Neuronal stem cell (in vitro differentiated cells): ENCODE data around the gene DHX40.
A peak's percentile ranks its signal among the peaks of the same experiment; 100 is the strongest.
"Not testable (repeated sequence)": the region's sequence is repeated elsewhere in the genome, so short reads cannot be mapped to it uniquely, and the experiment has no call there.

Experiments
- DNase-seq: peaks from one replicate; pipeline ENCODE4 v3.0.0-alpha.2; 2013; ENCODE audit warnings: low spot score
- H2AFZ ChIP-seq: one replicate; pipeline ENCODE4 v1.6.1; 2013; ENCODE audit warnings: mild to moderate bottlenecking, low read length, inconsistent platforms
- H2AK5ac ChIP-seq: 2 replicates; pipeline ENCODE4 v1.6.1; 2013; ENCODE audit warnings: low read depth, mild to moderate bottlenecking, inconsistent platforms, low read length, moderate library complexity, mixed read lengths
- H2BK120ac ChIP-seq: 2 replicates; pipeline ENCODE4 v1.6.1; 2013; ENCODE audit warnings: low read depth, mild to moderate bottlenecking, inconsistent platforms, low read length, moderate library complexity, mixed read lengths
- H2BK12ac ChIP-seq: one replicate; pipeline ENCODE4 v1.6.1; 2013; ENCODE audit warnings: low read length, inconsistent platforms
- H2BK15ac ChIP-seq: 2 replicates; pipeline ENCODE4 v1.6.1; 2013; ENCODE audit warnings: mild to moderate bottlenecking, low read length, inconsistent platforms, mixed read lengths
- H2BK5ac ChIP-seq: one replicate; pipeline ENCODE4 v1.6.1; 2013; ENCODE audit warnings: inconsistent platforms, mild to moderate bottlenecking, low read length, moderate library complexity
- H3K14ac ChIP-seq: one replicate; pipeline ENCODE4 v1.6.1; 2013; ENCODE audit warnings: low read length, inconsistent platforms
- H3K18ac ChIP-seq: 2 replicates; pipeline ENCODE4 v1.6.1; 2013; ENCODE audit warnings: low read length, inconsistent platforms
- H3K23ac ChIP-seq: 2 replicates; pipeline ENCODE4 v1.6.1; 2013; ENCODE audit warnings: low read depth, mild to moderate bottlenecking, mixed read lengths, low read length, inconsistent platforms; ENCODE audit not compliant: poor library complexity
- H3K27ac ChIP-seq: replicated peaks from 3 replicates; pipeline ENCODE4 v1.5.1; 2013; ENCODE audit warnings: low read length, inconsistent platforms
- H3K27me3 ChIP-seq, 3 experiments: 2 replicates each; pipeline ENCODE4 v1.6.1; 2013; ENCODE audit warnings: low read length in 3 of 3, mild to moderate bottlenecking in 2 of 3, inconsistent platforms in 1 of 3, low read depth in 1 of 3, mixed read lengths in 1 of 3, moderate library complexity in 1 of 3; ENCODE audit not compliant: control insufficient read depth in 3 of 3, insufficient read depth in 3 of 3
- H3K36me3 ChIP-seq, 2 donors: replicated peaks in 1 of 2; 2 replicates each; pipeline ENCODE4 v1.6.1; 2013; ENCODE audit warnings: low read length in 2 of 2; ENCODE audit not compliant: control insufficient read depth in 2 of 2, insufficient read depth in 2 of 2
- H3K4ac ChIP-seq: 2 replicates; pipeline ENCODE4 v1.6.1; 2013; ENCODE audit warnings: inconsistent platforms, mild to moderate bottlenecking, low read length, moderate library complexity
- H3K4me1 ChIP-seq, 2 donors: 1 replicate in 1 of 2; 2 replicates in 1 of 2; pipeline ENCODE4 v1.6.1; 2013; ENCODE audit warnings: low read length in 2 of 2, low read depth in 1 of 2; ENCODE audit not compliant: control insufficient read depth in 2 of 2, insufficient read depth in 1 of 2
- H3K4me2 ChIP-seq: one replicate; pipeline ENCODE4 v1.6.1; 2013; ENCODE audit warnings: mild to moderate bottlenecking, low read length, inconsistent platforms; ENCODE audit not compliant: insufficient read depth, poor library complexity, severe bottlenecking
- H3K4me3 ChIP-seq, 2 donors: 2 replicates each; pipeline ENCODE4 v1.5.1; 2013; ENCODE audit warnings: low read length in 2 of 2, mild to moderate bottlenecking in 2 of 2, inconsistent platforms in 1 of 2, moderate library complexity in 1 of 2
- H3K79me1 ChIP-seq: one replicate; pipeline ENCODE4 v1.6.1; 2013; ENCODE audit warnings: low read depth, mild to moderate bottlenecking, inconsistent platforms, low read length, moderate library complexity
- H3K9ac ChIP-seq: one replicate; pipeline ENCODE4 v1.6.1; 2013; ENCODE audit warnings: mild to moderate bottlenecking, low read depth, low read length, inconsistent platforms; ENCODE audit not compliant: poor library complexity
- H3K9me3 ChIP-seq, 2 donors: replicated peaks in 1 of 2; 2 replicates each; pipeline versions ENCODE3 to v1.6.1; 2013; ENCODE audit warnings: low read length in 2 of 2, mild to moderate bottlenecking in 2 of 2, inconsistent platforms in 1 of 2, low read depth in 1 of 2, mixed read lengths in 1 of 2, moderate library complexity in 1 of 2; ENCODE audit not compliant: control insufficient read depth in 2 of 2, insufficient read depth in 1 of 2
- H4K8ac ChIP-seq: one replicate; pipeline ENCODE4 v1.6.1; 2013; ENCODE audit warnings: low read depth, mild to moderate bottlenecking, inconsistent platforms, low read length, moderate library complexity
- H4K91ac ChIP-seq: one replicate; pipeline ENCODE4 v1.6.1; 2013; ENCODE audit warnings: low read length, low read depth, mild to moderate bottlenecking, inconsistent platforms; ENCODE audit not compliant: poor library complexity
- WGBS, 2 donors: extraction: QIAGEN DNeasy Blood & Tissue Kit; methylation state at CpG; one replicate each; pipeline ENCODE4 v1.1.7; 2013; ENCODE audit warnings: missing lambda C conversion rate in 2 of 2, mixed read lengths in 1 of 2; ENCODE audit not compliant: insufficient read length in 2 of 2, insufficient replicate concordance in 1 of 2; ENCODE audit errors: extremely low coverage in 2 of 2; 5-methylcytosine and 5-hydroxymethylcytosine counted together

Gene DHX40

GRCh38 chr17:59520251-59520650, 45.2 kb upstream of the DHX40 start:
- Histone ChIP-seq H3K18ac (no peak overlapping the region), H3K4ac (no peak overlapping the region), H4K91ac (no peak overlapping the region), H3K14ac (no peak overlapping the region), H2AK5ac (no peak overlapping the region), H3K23ac (no peak overlapping the region), H3K9ac (no peak overlapping the region), H3K27me3 (no peaks in the 10 kb centered on the region), H3K4me3 (no peak overlapping the region), H3K9me3 (no peaks in the 10 kb centered on the region), H3K4me1 (no peaks in the 10 kb centered on the region), H3K36me3 (no peaks in the 10 kb centered on the region), H2BK120ac (no peak overlapping the region), H2BK5ac (no peak overlapping the region), H3K79me1 (no peaks in the 10 kb centered on the region), H2BK15ac (no peak overlapping the region), H3K27ac (no peak overlapping the region), H2BK12ac (no peak overlapping the region), H3K4me2 (no peak overlapping the region), H4K8ac (no peak overlapping the region), H2AFZ (no peak overlapping the region)
- no peak for DNase-seq
- no CpG with 5 or more reads among the region's 5 CpGs for WGBS, 2 donors

DNA sequence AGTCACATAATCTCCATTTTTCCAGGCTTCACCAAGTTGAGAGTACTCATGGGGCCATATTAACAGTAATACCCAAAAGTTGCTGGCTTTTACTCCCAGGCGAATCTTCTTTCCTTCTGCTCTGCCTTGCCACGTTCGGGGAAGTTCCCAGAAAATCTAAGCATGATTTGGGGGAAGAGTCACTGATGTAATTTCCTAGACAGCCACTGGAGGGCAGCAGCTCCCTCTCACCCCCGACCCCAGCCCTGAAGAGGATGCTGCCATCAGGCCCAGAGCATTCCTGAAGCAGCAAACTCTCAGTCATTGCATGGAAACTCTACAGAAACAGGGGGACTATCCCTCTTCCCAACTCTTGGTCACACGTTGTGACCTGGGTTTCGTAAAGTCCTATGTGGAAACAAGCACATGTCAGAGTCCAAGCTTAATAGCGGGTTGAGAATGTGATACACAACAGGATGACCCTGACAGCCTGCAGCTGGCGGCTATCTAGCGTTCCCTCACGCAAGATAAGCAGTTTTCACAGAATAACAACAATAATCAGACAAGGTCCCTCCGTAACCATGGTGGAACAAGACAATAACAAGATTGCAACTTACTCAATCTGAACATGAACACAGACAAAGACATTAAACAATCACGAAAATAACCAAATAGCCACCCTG, 43.8 kb upstream of the DHX40 start:
- Histone ChIP-seq H2BK120ac (no peak overlapping the region), H3K23ac (no peak overlapping the region), H2BK5ac (no peak overlapping the region), H2AK5ac (no peak overlapping the region), H3K27ac (no peak overlapping the region), H3K9ac (no peak overlapping the region), H2BK12ac (no peak overlapping the region), H4K8ac (no peak overlapping the region), H3K4me2 (no peak overlapping the region), H3K79me1 (no peaks in the 10 kb centered on the region), H3K4ac (no peak overlapping the region), H2AFZ (peak overlapping the region; percentile 74), H3K4me3 (no peak overlapping the region), H3K4me1 (no peaks in the 10 kb centered on the region), H3K36me3 (no peaks in the 10 kb centered on the region), H2BK15ac (no peak overlapping the region), H3K14ac (no peak overlapping the region), H3K27me3 (peaks cover 0 to 4% (median 0%) of the 10 kb centered on the region in 3 experiments), H3K18ac (no peak overlapping the region), H4K91ac (no peak overlapping the region), H3K9me3 (no peaks in the 10 kb centered on the region)
- no CpG with 5 or more reads among the region's 12 CpGs for WGBS, 2 donors
- DNase-seq, result peak; percentile 63

- H3K14ac ChIP-seq, H2BK120ac ChIP-seq, H3K27ac ChIP-seq, H3K9ac ChIP-seq, H2AK5ac ChIP-seq, H4K8ac ChIP-seq, H3K18ac ChIP-seq, H3K79me1 ChIP-seq, H4K91ac ChIP-seq, H3K23ac ChIP-seq, H2BK5ac ChIP-seq, DNase-seq, H2BK12ac ChIP-seq, H2AFZ ChIP-seq, H3K9me3 ChIP-seq, H3K4ac ChIP-seq, H3K4me1 ChIP-seq, H3K36me3 ChIP-seq, H3K4me2 ChIP-seq, H3K27me3 ChIP-seq, H2BK15ac ChIP-seq, H3K4me3 ChIP-seq: not testable (repeated sequence)
- no CpG with 5 or more reads among the region's 3 CpGs for WGBS, 2 donors
Measured at GRCh38 chr17:59524930-59525329, 40.5 kb upstream of the DHX40 start.

- Histone ChIP-seq H3K4me2 (no peak overlapping the region), H3K4me1 (no peaks in the 10 kb centered on the region), H3K14ac (no peak overlapping the region), H2BK5ac (no peak overlapping the region), H2AK5ac (no peak overlapping the region), H4K91ac (no peak overlapping the region), H3K27ac (no peak overlapping the region), H3K23ac (no peak overlapping the region), H2BK12ac (no peak overlapping the region), H3K79me1 (no peaks in the 10 kb centered on the region), H3K9ac (no peak overlapping the region), H2BK15ac (no peak overlapping the region), H3K36me3 (no peaks in the 10 kb centered on the region), H4K8ac (no peak overlapping the region), H2AFZ (no peak overlapping the region), H3K9me3 (no peaks in the 10 kb centered on the region), H2BK120ac (no peak overlapping the region), H3K4me3 (no peak overlapping the region), H3K18ac (no peak overlapping the region), H3K27me3 (peaks cover 0 to 10% (median 0%) of the 10 kb centered on the region in 3 experiments), H3K4ac (no peak overlapping the region)
- no CpG with 5 or more reads among the region's 2 CpGs for WGBS, 2 donors
- no peak for DNase-seq
Measured at GRCh38 chr17:59525668-59526067, 39.7 kb upstream of the DHX40 start.
